T-cell (primary cell): ENCODE results near the gene NEDD4. TPM values are rescaled to one million over a fixed set of nuclear protein-coding genes. Genes with fewer than 3 reads are reported as not detected.

Experiments
- ATAC-seq, 4 experiments: fragments of 200-7000 bp in 3 of 4; fragments of 150-1000 bp in 1 of 4; cut with Tn5 transposase; replicated peaks in 1 of 4; 1 replicate in 3 of 4; 2 replicates in 1 of 4; pipeline ENCODE4 v1.10.0; 2021; ENCODE audit warnings: moderate library complexity in 3 of 4, mild to moderate bottlenecking in 2 of 4, moderate number of reproducible peaks in 1 of 4
- CTCF ChIA-PET, 2 donors: fragments of 300-600 bp; sonication (Branson Sonifier 250); formaldehyde crosslinking; loops; one replicate each; lab custom pipeline; 2022; ENCODE audit warnings: antibody characterized with exemption in 2 of 2; lab: Charles Lee
- POLR2A ChIA-PET, 2 donors: fragments of 300-600 bp; sonication (Branson Sonifier 250); formaldehyde crosslinking; loops; one replicate each; lab custom pipeline; 2022; ENCODE audit warnings: antibody characterized with exemption in 2 of 2; lab: Charles Lee
- DNase-seq, 35 experiments: peaks; one replicate each; pipeline versions ENCODE4 v3.0.0 to v3.0.0-alpha.2; 2013 to 2023
- H3K27ac ChIP-seq: one replicate; pipeline ENCODE4 v1.5.1; 2013; ENCODE audit warnings: low read length
- H3K27me3 ChIP-seq, 2 experiments: replicated peaks in 1 of 2; 1 replicate in 1 of 2; 2 replicates in 1 of 2; pipeline versions ENCODE4 v1.6.1 to v1.7.0; 2013; ENCODE audit warnings: low read length in 1 of 2, mixed read lengths in 1 of 2; ENCODE audit not compliant: control insufficient read depth in 2 of 2, insufficient read depth in 2 of 2; ENCODE audit errors: extremely low read depth in 1 of 2
- H3K36me3 ChIP-seq, 2 donors: 1 replicate in 1 of 2; 2 replicates in 1 of 2; pipeline versions ENCODE4 v1.6.1 to v1.7.0; 2013; ENCODE audit warnings: low read length in 1 of 2; ENCODE audit not compliant: control insufficient read depth in 2 of 2, insufficient read depth in 1 of 2; ENCODE audit errors: extremely low read depth in 1 of 2
- H3K4me1 ChIP-seq, 2 experiments: 1 replicate in 1 of 2; 2 replicates in 1 of 2; pipeline versions ENCODE4 v1.6.1 to v1.7.0; 2013; ENCODE audit warnings: low read length in 2 of 2, mixed read lengths in 1 of 2; ENCODE audit not compliant: insufficient read depth in 2 of 2, control insufficient read depth in 1 of 2; ENCODE audit errors: extremely low read depth in 1 of 2
- H3K4me3 ChIP-seq, 2 donors: 1 replicate in 1 of 2; 2 replicates in 1 of 2; pipeline versions ENCODE4 v1.5.1 to v1.7.0; 2013; ENCODE audit warnings: mild to moderate bottlenecking in 2 of 2, low read length in 1 of 2, moderate library complexity in 1 of 2; ENCODE audit not compliant: control insufficient read depth in 1 of 2; ENCODE audit errors: extremely low read depth in 1 of 2
- H3K9me3 ChIP-seq: 2 replicates; pipeline ENCODE4 v1.7.0; 2013
- H3K27ac Mint-ChIP-seq, 2 donors: one replicate each; pipeline ENCODE4 v1.8.0; 2020 to 2021; ENCODE audit warnings: mild to moderate bottlenecking in 2 of 2, mixed read lengths in 2 of 2
- H3K27me3 Mint-ChIP-seq, 2 donors: one replicate each; pipeline ENCODE4 v1.8.0; 2021 to 2022; ENCODE audit warnings: mixed read lengths in 2 of 2
- H3K36me3 Mint-ChIP-seq: one replicate; pipeline ENCODE4 v1.8.0; 2021; ENCODE audit warnings: mixed read lengths
- H3K4me1 Mint-ChIP-seq, 3 donors: one replicate each; pipeline ENCODE4 v1.8.0; 2020 to 2022; ENCODE audit warnings: mixed read lengths in 3 of 3, mild to moderate bottlenecking in 1 of 3
- H3K4me3 Mint-ChIP-seq, 3 donors: one replicate each; pipeline ENCODE4 v1.8.0; 2020 to 2022; ENCODE audit warnings: mild to moderate bottlenecking in 3 of 3, mixed read lengths in 3 of 3, moderate library complexity in 3 of 3
- H3K9me3 Mint-ChIP-seq, 3 donors: one replicate each; pipeline ENCODE4 v1.8.0; 2020 to 2022; ENCODE audit warnings: mixed read lengths in 3 of 3
- WGBS: methylation state at CpG from one replicate; pipeline ENCODE4 v1.1.5; 2013; ENCODE audit warnings: missing lambda C conversion rate; ENCODE audit not compliant: insufficient coverage; 5-methylcytosine and 5-hydroxymethylcytosine counted together
- total RNA-seq, 35 experiments: library from RNA in 6 of 35; stranded (reverse) in 6 of 35; fragments of 120-200 nt in 1 of 35; gene quantifications; one replicate each; pipeline versions ENCODE4 v1.2.1 to v1.2.4 and lab custom pipeline; 2013 to 2026

The NEDD4 gene
- total RNA-seq = 1 to 10 TPM; 2.2 to 8.6 (median 5.1) TPM
- 5.2 TPM for total RNA-seq (2013)
- total RNA-seq (lab: John Stamatoyannopoulos, UW) = 5.5 to 38.3 (median 11.3) reads per million in 29 experiments

DNA sequence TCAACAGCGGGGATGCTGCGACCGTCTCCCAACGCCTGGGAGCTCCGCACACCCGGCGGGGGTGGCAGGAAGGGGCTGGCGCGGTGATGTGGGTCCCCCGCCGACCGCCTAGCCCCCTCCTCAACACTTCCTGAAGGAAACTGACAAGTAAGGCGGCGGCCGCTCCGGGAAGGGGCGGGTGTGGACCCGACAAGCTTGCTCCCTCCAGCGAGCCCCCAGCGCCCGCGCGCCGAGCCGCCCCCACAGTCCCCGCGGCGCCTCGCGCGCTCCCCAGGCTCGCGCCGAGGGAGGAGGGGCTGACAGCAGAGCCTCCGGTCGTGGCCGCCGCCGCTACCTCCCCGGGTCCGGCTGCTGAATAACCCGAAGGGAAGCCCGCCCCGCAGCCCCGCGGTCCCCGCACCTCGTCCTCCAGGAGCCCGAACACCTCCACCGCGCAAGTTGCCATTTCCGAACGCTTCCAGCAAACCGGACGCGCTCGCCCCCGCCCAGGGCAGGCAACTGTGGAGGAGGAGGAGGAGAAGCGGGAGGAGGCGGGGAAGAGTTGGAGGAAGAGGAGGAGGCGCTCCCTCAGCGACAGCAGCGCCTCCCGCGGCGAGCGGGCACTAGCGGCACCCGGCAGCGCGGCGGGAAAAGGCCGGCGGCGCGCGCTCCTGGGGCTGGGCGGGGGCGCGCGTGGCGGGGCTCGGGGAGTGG lies at the start of gene NEDD4:
TSS of gene NEDD4 (minus strand) at position 502 of the 693 bp plus-strand sequence. CDS start at position 445, 57 bp downstream.
- Histone ChIP-seq H3K27ac (no peak within 1 kb of the TSS), H3K4me3 (peak within 1 kb of the TSS; percentile 64 to 83), H3K9me3 (no peaks in the 10 kb centered on the region), H3K4me1 (peaks cover 2 to 6% of the 10 kb centered on the region in 2 experiments), H3K27me3 (peaks cover 0 to 8% of the 10 kb centered on the region in 2 experiments), H3K36me3 (no peaks in the 10 kb centered on the region)
- Mint-ChIP-seq H3K9me3 (no peaks in the 10 kb centered on the region), H3K4me3 (peak within 1 kb of the TSS; percentile 85 to 87 (median 85)), H3K36me3 (no peaks in the 10 kb centered on the region), H3K27me3 (no peaks in the 10 kb centered on the region), H3K4me1 (peaks cover 18 to 22% (median 19%) of the 10 kb centered on the region in 3 donors), H3K27ac (peak within 1 kb of the TSS in 1 of 2 donors; percentile 84)
- POLR2A ChIA-PET = no interaction called here
- ATAC-seq (peak; percentile 87 to 91 (median 90)), DNase-seq (peak; percentile 35 to 81 (median 59))
- CTCF ChIA-PET = interaction anchor here in 1 of 2 donors (1.6 kb wide), 1 partner anchor 252 kb away, joined by 3 read pairs; no protein-coding TSS in a partner anchor
- WGBS = under 1% methylated on average over 79 of the region's 83 CpGs

DNA sequence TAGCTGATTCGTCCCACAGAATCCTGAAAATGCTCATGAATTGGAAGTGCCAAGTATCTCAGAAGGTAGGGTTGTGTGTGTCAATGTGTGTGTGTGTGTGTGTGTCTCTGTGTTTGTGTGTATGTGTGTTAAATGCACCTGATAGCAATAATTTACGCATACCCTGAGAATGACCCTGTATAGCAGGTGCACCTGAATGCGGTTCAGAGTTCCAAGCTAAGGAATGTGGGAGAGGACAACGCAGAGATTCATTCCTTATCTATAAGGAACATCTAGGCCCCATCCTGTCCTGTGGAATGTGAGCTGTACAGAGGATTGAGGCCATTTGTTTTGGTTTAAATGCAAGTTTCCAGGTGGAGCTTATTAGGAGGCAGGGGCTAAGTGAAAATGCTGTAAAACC lies 49.1 kb upstream of the NEDD4 start:
- Histone ChIP-seq H3K9me3 (no peaks in the 10 kb centered on the region), H3K4me3 (peak overlapping the region; percentile 0 to 27), H3K27ac (peak overlapping the region; percentile 77), H3K4me1 (peaks cover 19 to 20% of the 10 kb centered on the region in 2 experiments), H3K27me3 (no peaks in the 10 kb centered on the region), H3K36me3 (no peaks in the 10 kb centered on the region)
- H3K27me3 Mint-ChIP-seq = no peaks in the 10 kb centered on the region
- H3K9me3 Mint-ChIP-seq = peaks cover 0 to 7% (median 0%) of the 10 kb centered on the region in 3 donors
- peaks cover 45 to 59% (median 47%) of the 10 kb centered on the region in 3 donors for H3K4me1 Mint-ChIP-seq
- H3K27ac Mint-ChIP-seq = peak overlapping the region; percentile 84 to 96
- CTCF ChIA-PET = interaction anchor here (1.0 to 1.5 kb wide), 2 partner anchors 11 to 13 kb away, joined by 3 to 5 read pairs; no protein-coding TSS in a partner anchor
- no peak for DNase-seq
- peak overlapping the region in 2 of 3 donors; percentile 17 to 77 for H3K4me3 Mint-ChIP-seq
- H3K36me3 Mint-ChIP-seq = no peaks in the 10 kb centered on the region
- POLR2A ChIA-PET = no interaction called here
- WGBS = 100% methylated on average over 1 of the region's 4 CpGs
- no peak for ATAC-seq

DNA sequence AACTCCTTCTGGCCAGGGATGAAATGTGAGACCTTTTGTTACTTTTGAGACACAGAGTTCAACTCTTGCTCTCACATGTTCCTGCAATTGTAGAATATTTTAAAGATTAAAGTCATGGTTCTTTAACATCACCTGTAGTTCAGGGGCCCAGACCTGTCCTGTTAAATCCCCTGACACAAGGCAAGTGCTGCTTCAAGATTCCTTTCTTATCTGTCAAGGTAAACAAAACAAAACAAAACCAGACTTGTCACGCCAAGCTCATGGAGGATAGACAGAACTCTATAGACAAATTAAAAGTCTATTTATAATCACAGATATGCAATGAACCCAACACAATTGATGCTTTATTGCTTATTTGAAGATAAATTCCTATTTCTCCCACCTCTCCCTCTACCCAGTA lies 48.6 kb upstream of the NEDD4 start:
- Histone ChIP-seq H3K27me3 (no peaks in the 10 kb centered on the region), H3K9me3 (no peaks in the 10 kb centered on the region), H3K4me3 (no peak overlapping the region), H3K36me3 (no peaks in the 10 kb centered on the region), H3K27ac (no peak overlapping the region), H3K4me1 (peaks cover 19 to 20% of the 10 kb centered on the region in 2 experiments)
- Mint-ChIP-seq H3K4me1 (peaks cover 45 to 60% (median 47%) of the 10 kb centered on the region in 3 donors), H3K27me3 (no peaks in the 10 kb centered on the region), H3K4me3 (peak overlapping the region in 1 of 3 donors; percentile 77), H3K27ac (peak overlapping the region; percentile 84 to 96), H3K36me3 (no peaks in the 10 kb centered on the region), H3K9me3 (peaks cover 0 to 7% (median 0%) of the 10 kb centered on the region in 3 donors)
- ATAC-seq (no peak), DNase-seq (no peak)
- WGBS = no CpG with 5 or more reads among the region's 1 CpG
- POLR2A ChIA-PET = no interaction called here
- CTCF ChIA-PET = interaction anchor here (1.0 to 1.5 kb wide), 2 partner anchors 12 to 14 kb away, joined by 3 to 5 read pairs; no protein-coding TSS in a partner anchor

DNA sequence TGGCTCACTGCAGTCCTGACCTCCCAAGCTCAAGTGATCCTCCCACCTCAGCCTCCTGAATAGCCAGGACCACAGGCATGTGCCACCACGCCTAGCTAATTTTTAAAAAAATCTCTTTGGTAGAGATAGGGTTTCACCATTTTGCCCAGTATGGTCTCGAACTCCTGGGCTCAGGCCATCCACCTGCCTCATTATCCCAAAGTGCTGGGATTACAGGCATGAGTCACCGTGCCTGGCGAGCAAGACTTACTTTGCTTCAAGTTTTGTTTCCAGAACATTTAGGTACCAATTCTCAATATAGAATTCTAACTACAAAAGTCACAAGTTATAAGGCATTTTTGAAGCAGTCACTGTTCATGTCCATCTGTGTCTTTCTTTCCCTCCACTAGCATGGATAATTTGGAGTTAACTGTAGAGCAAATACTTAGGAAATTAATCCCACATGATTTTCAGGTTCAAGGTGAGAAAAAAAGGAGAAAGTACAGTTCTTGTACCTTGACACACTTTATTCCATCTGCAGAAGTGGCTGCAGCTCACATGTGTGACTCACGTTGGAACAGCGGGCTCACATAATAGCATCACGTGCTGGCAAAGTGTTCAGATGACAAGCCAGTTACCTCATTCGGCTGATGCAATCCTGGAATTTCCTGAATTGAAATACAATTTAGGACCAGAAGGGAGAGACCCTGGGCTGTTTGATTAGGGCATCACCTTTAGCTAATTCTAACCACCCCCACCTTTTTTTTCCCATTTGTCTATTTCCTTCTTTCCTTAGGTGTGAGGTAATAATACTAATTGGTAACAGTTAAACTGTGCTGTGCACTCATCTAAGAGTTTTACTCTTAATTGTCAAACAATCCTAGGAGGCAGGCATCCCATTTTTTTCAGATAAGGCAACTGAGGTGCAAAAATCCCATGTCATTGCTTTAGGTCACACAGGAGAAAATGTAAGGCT lies 46.9 kb upstream of the NEDD4 start:
- H3K27ac ChIP-seq = no peak overlapping the region
- Mint-ChIP-seq H3K36me3 (no peaks in the 10 kb centered on the region), H3K4me3 (no peak overlapping the region), H3K27ac (no peak overlapping the region), H3K9me3 (no peaks in the 10 kb centered on the region), H3K27me3 (no peaks in the 10 kb centered on the region), H3K4me1 (peaks cover 45 to 60% (median 47%) of the 10 kb centered on the region in 3 donors)
- DNase-seq (peak in 1 of 35 experiments; percentile 29), ATAC-seq (no peak)
- ChIA-PET POLR2A (interaction anchor here in 1 of 2 donors (0.6 kb wide), 2 partner anchors 200 to 633 kb away, joined by 4 to 11 read pairs; no protein-coding TSS in a partner anchor), CTCF (interaction anchor here in 1 of 2 donors (0.6 kb wide), 1 partner anchor 1095 kb away, joined by 3 read pairs; no protein-coding TSS in a partner anchor)
- peaks cover 19 to 20% of the 10 kb centered on the region in 2 experiments for H3K4me1 ChIP-seq
- 87% methylated on average over 6 of the region's 8 CpGs for WGBS
- H3K27me3 ChIP-seq = no peaks in the 10 kb centered on the region
- no peak overlapping the region for H3K4me3 ChIP-seq
- no peaks in the 10 kb centered on the region for H3K9me3 ChIP-seq
- H3K36me3 ChIP-seq = no peaks in the 10 kb centered on the region

DNA sequence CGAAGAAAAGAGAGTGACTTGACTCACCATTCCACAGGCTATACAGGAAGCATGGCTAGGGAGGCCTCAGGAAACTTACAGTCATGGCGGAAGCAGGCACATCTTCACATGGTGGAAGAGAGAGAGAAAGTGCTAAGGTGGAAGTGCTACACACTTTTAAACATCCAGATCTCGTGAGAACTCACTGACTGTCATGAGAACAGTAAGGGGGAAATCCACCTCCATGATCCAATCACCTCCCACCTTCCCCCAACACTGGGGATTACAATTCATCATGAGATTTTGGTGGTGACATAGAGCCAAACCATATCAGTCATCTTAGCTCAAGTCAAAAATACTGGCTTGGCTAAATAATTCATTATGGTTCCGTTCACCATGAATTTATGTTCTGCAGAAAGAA lies 45.3 kb upstream of the NEDD4 start:
- Histone ChIP-seq H3K36me3 (no peaks in the 10 kb centered on the region), H3K27me3 (no peaks in the 10 kb centered on the region), H3K9me3 (no peaks in the 10 kb centered on the region), H3K4me1 (peaks cover 15 to 17% of the 10 kb centered on the region in 2 experiments), H3K4me3 (no peak overlapping the region), H3K27ac (no peak overlapping the region)
- Mint-ChIP-seq H3K27me3 (no peaks in the 10 kb centered on the region), H3K36me3 (no peaks in the 10 kb centered on the region), H3K27ac (no peak overlapping the region), H3K4me3 (no peak overlapping the region), H3K9me3 (no peaks in the 10 kb centered on the region), H3K4me1 (peaks cover 30 to 50% (median 38%) of the 10 kb centered on the region in 3 donors)
- no CpG with 5 or more reads among the region's 4 CpGs for WGBS
- POLR2A ChIA-PET = no interaction called here
- CTCF ChIA-PET = no interaction called here
- ATAC-seq (no peak), DNase-seq (no peak)

DNA sequence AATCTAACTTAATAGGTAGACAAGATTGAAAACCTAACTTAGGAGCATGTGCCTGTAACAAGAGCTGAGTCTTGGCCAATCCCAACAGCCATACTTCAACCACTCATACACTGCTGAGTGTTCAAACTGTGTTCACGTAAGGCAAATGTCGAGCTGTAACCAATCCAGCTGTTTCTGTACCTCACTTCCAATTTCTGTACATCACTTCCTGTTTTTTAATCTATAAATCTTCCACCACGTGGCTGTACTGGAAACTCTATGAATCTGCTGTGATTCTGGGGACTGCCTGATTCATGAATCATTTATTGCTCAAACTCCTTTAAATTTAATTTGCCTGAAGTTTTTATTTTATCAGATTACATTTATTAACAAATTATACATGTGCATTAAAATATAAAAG lies 44.6 kb upstream of the NEDD4 start:
- H3K4me3 Mint-ChIP-seq = no peak overlapping the region
- Histone ChIP-seq H3K27me3 (no peaks in the 10 kb centered on the region), H3K9me3 (no peaks in the 10 kb centered on the region), H3K36me3 (no peaks in the 10 kb centered on the region), H3K4me1 (peaks cover 12 to 14% of the 10 kb centered on the region in 2 experiments), H3K27ac (no peak overlapping the region), H3K4me3 (no peak overlapping the region)
- H3K27ac Mint-ChIP-seq = no peak overlapping the region
- POLR2A ChIA-PET = no interaction called here
- CTCF ChIA-PET = no interaction called here
- DNase-seq (peak in 19 of 35 experiments; percentile 3 to 47 (median 13)), ATAC-seq (peak in 3 of 4 experiments; percentile 38 to 72 (median 58))
- H3K4me1 Mint-ChIP-seq = peaks cover 23 to 43% (median 34%) of the 10 kb centered on the region in 3 donors
- WGBS = 17% methylated on average over 2 of the region's 3 CpGs
- no peaks in the 10 kb centered on the region for H3K36me3 Mint-ChIP-seq
- H3K27me3 Mint-ChIP-seq = no peaks in the 10 kb centered on the region
- no peaks in the 10 kb centered on the region for H3K9me3 Mint-ChIP-seq
